GM12872 (cell line): ENCODE measurements around the gene MEF2C.

ENCODE experiments used
- TF ChIP-seq, protein P1 (sequence below): IDR thresholded peaks from 3 replicates; pipeline ENCODE4 v1.5.1; 2011; ENCODE audit warnings: low read depth, mild to moderate bottlenecking, low read length, moderate library complexity; ENCODE audit not compliant: insufficient read depth

Gene MEF2C

GRCh38 chr5:88816195-88816594, 66.8 kb downstream of the MEF2C start:
- TF ChIP-seq, protein P1, sequence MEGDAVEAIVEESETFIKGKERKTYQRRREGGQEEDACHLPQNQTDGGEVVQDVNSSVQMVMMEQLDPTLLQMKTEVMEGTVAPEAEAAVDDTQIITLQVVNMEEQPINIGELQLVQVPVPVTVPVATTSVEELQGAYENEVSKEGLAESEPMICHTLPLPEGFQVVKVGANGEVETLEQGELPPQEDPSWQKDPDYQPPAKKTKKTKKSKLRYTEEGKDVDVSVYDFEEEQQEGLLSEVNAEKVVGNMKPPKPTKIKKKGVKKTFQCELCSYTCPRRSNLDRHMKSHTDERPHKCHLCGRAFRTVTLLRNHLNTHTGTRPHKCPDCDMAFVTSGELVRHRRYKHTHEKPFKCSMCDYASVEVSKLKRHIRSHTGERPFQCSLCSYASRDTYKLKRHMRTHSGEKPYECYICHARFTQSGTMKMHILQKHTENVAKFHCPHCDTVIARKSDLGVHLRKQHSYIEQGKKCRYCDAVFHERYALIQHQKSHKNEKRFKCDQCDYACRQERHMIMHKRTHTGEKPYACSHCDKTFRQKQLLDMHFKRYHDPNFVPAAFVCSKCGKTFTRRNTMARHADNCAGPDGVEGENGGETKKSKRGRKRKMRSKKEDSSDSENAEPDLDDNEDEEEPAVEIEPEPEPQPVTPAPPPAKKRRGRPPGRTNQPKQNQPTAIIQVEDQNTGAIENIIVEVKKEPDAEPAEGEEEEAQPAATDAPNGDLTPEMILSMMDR: no peak

- TF ChIP-seq, protein P1: no peak
Observed at GRCh38 chr5:88815050-88815789, 67.8 kb downstream of the MEF2C start.

DNA sequence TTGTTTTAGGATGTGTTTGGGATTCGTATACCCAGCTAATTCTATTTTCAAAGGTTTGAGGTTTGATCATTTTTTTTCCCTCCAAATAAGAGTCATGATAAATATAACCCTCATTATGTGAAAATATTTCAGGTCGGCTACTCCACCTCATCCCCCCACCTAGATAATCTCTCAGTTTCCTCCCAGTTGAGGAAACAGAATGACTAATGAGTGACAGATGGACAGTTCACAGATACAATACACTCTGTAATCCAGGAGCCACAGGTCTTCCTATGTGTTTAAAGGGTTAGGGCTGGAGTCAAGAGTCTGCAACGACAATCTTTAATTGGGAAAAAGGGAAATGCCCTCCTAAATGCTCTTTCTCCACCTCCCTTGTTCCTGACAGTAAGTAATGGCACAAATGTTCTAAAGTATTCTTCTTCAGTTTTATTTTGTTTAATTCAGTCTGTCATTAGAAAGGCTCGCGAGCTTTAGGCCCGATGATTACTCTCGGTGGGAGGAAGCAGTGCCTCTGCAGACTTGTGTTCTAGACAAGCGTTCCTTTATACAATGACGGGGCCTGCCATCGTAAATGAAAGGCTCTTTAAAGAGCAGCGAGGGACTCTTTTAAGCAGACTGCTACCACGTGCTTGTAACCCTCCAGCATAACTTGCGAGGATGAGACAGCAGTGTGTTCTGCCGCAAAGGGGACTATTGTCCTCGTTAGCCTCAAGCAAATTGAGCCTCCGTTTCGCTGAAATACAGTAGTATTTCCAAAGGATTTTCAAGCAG, 69.0 kb downstream of the MEF2C start:
- TF ChIP-seq, protein P1: no peak

GRCh38 chr5:88813244-88813643, 69.7 kb downstream of the MEF2C start:
- TF ChIP-seq, protein P1: no peak

DNA sequence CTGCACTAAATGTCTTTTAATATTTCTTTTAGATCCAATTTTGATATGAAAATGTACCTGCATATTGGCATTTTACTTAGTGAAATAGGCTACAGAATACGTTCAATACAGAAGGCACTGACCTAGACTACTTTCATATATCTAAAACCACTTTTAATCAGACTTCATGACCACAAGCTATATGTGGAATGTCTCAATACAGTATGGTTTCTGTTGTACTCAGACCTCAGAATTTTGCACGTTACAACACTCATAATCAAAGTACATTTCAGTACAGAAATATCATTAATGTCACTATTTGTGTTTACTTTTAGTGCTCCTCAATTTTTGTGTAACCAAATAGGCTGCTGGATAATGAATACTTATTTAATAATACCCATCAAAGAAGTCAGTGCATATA, 74.8 kb downstream of the MEF2C start:
- TF ChIP-seq, protein P1: no peak

GRCh38 chr5:88807327-88807726, 75.7 kb downstream of the MEF2C start:
- TF ChIP-seq, protein P1: no peak

DNA sequence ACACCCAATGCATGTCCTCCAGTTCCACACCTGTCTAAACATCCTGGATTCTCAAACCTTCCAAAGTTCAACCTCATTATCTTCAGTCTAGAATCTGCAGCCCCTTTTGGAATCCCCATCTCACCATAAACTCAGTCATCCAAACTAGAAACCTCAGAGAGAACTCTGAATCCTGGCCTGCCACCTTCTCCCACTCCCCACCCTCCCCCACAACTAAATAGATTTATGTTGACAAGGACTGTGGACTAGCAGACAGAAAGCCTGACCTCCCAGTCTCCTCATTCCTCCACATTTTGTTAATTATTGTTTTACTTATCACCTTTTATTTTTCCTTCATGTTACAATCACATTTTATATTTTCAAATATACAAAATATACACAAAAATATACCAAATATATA, 76.6 kb downstream of the MEF2C start:
- TF ChIP-seq, protein P1: no peak
